Effector memory CD4-positive, alpha-beta T cell (primary cell): ENCODE results near the gene KIR3DL1.
"Not testable (repeated sequence)": the region's sequence is repeated elsewhere in the genome, so short reads cannot be mapped to it uniquely, and the experiment has no call there.

Source experiments
- DNase-seq, 3 donors: peaks; one replicate each; pipeline ENCODE4 v3.0.0-alpha.2; 2020
- H3K27ac ChIP-seq: 2 replicates; pipeline ENCODE4 v1.7.0; 2013; ENCODE audit warnings: mild to moderate bottlenecking, low read length, moderate library complexity; ENCODE audit not compliant: insufficient read depth, poor library complexity, severe bottlenecking
- H3K27me3 ChIP-seq: replicated peaks from 2 replicates; pipeline ENCODE4 v1.7.0; 2013; ENCODE audit warnings: mild to moderate bottlenecking, low read length; ENCODE audit not compliant: insufficient read depth, control insufficient read depth, poor library complexity, severe bottlenecking
- H3K36me3 ChIP-seq: 2 replicates; pipeline ENCODE4 v1.7.0; 2013; ENCODE audit warnings: mild to moderate bottlenecking, low read length, moderate library complexity; ENCODE audit not compliant: control insufficient read depth, insufficient read depth
- H3K4me1 ChIP-seq: 2 replicates; pipeline ENCODE4 v1.7.0; 2013; ENCODE audit warnings: low read length, mild to moderate bottlenecking; ENCODE audit not compliant: control insufficient read depth, insufficient read depth, poor library complexity, severe bottlenecking
- H3K4me3 ChIP-seq: 2 replicates; pipeline ENCODE4 v1.7.0; 2013; ENCODE audit warnings: low read length, low read depth, mild to moderate bottlenecking; ENCODE audit not compliant: insufficient read depth, poor library complexity, severe bottlenecking
- H3K9me3 ChIP-seq: 2 replicates; pipeline ENCODE4 v1.7.0; 2013; ENCODE audit warnings: mild to moderate bottlenecking, low read length, moderate library complexity; ENCODE audit not compliant: control insufficient read depth
- total RNA-seq, 3 donors: gene quantifications; one replicate each; lab custom pipeline; 2026; lab: John Stamatoyannopoulos, UW

KIR3DL1 gene
- 0 to 1.5 (median 0) reads per million in 3 donors for total RNA-seq

- not testable (repeated sequence) for H3K4me3 ChIP-seq, H3K4me1 ChIP-seq, H3K27me3 ChIP-seq, H3K27ac ChIP-seq, H3K9me3 ChIP-seq, DNase-seq, H3K36me3 ChIP-seq
Observed at GRCh38 chr19:54816251-54816650, at the start of gene KIR3DL1. KIR3DL1 (plus strand) TSS chr19:54816468.

GRCh38 chr19:54769646-54770045 lies 46.6 kb upstream of the KIR3DL1 start, which contains the start of gene KIR2DL1:
KIR2DL1 (plus strand) TSS chr19:54769793; CDS start chr19:54769851, 58 bp downstream.
- not testable (repeated sequence) for H3K4me1 ChIP-seq, DNase-seq, H3K9me3 ChIP-seq, H3K4me3 ChIP-seq, H3K27me3 ChIP-seq, H3K27ac ChIP-seq, H3K36me3 ChIP-seq

- not testable (repeated sequence) for DNase-seq, H3K9me3 ChIP-seq, H3K36me3 ChIP-seq, H3K4me1 ChIP-seq, H3K27me3 ChIP-seq, H3K27ac ChIP-seq, H3K4me3 ChIP-seq
Observed at GRCh38 chr19:54770511-54770910, 45.8 kb upstream of the KIR3DL1 start.

- not testable (repeated sequence) for H3K4me3 ChIP-seq, H3K4me1 ChIP-seq, H3K27ac ChIP-seq, H3K36me3 ChIP-seq, H3K27me3 ChIP-seq, H3K9me3 ChIP-seq, DNase-seq
Observed at GRCh38 chr19:54771018-54771960, 45.0 kb upstream of the KIR3DL1 start.

GRCh38 chr19:54772666-54773065 lies 43.6 kb upstream of the KIR3DL1 start:
- not testable (repeated sequence) for H3K36me3 ChIP-seq, H3K27ac ChIP-seq, H3K4me1 ChIP-seq, DNase-seq, H3K9me3 ChIP-seq, H3K27me3 ChIP-seq, H3K4me3 ChIP-seq

- H3K4me3 ChIP-seq, H3K27me3 ChIP-seq, H3K9me3 ChIP-seq, H3K27ac ChIP-seq, DNase-seq, H3K36me3 ChIP-seq, H3K4me1 ChIP-seq: not testable (repeated sequence)
Observed at GRCh38 chr19:54775095-54775815, 41.0 kb upstream of the KIR3DL1 start.

GRCh38 chr19:54775830-54776229 lies 40.4 kb upstream of the KIR3DL1 start:
- H3K4me1 ChIP-seq: not testable (repeated sequence)

GRCh38 chr19:54777851-54778250 lies 38.4 kb upstream of the KIR3DL1 start:
- H3K27ac ChIP-seq, DNase-seq, H3K9me3 ChIP-seq, H3K27me3 ChIP-seq, H3K4me1 ChIP-seq, H3K36me3 ChIP-seq, H3K4me3 ChIP-seq: not testable (repeated sequence)

More at GRCh38 chr19:54775830-54776229, 40.4 kb upstream of the KIR3DL1 start:
- not testable (repeated sequence) for H3K27me3 ChIP-seq, H3K27ac ChIP-seq, H3K4me3 ChIP-seq, H3K9me3 ChIP-seq, DNase-seq, H3K36me3 ChIP-seq

- H3K27ac ChIP-seq, H3K36me3 ChIP-seq, H3K9me3 ChIP-seq, DNase-seq, H3K4me1 ChIP-seq, H3K27me3 ChIP-seq, H3K4me3 ChIP-seq: not testable (repeated sequence)
Observed at GRCh38 chr19:54778896-54779295, 37.4 kb upstream of the KIR3DL1 start.

GRCh38 chr19:54782916-54783315 lies 33.4 kb upstream of the KIR3DL1 start:
- H3K27ac ChIP-seq, H3K9me3 ChIP-seq, DNase-seq, H3K27me3 ChIP-seq, H3K4me1 ChIP-seq, H3K36me3 ChIP-seq, H3K4me3 ChIP-seq: not testable (repeated sequence)
